HepG2 (cell line): ENCODE measurements around the gene TBATA. TPM values are rescaled to one million over a fixed set of nuclear protein-coding genes. Genes with fewer than 3 reads are reported as not detected.

Source experiments
- ATAC-seq: fragments of 200-7000 bp; cut with Tn5 transposase; 3 replicates; pipeline ENCODE4 v1.9.1; 2020; ENCODE audit warnings: mild to moderate bottlenecking, moderate library complexity
- BruUV-seq: library from RNA; stranded (reverse); fragments of 400-500 nt; replicated peaks from 2 replicates; lab custom pipeline; 2021; lab: Mats Ljungman, UMichigan
- CTCF ChIA-PET: fragments of 300-600 bp; formaldehyde crosslinking; extraction: SDS; loops from one replicate; lab custom pipeline; 2021; ENCODE audit warnings: low total read pairs, inconsistent platforms, low intra/inter-chr PET ratio; lab: Yijun Ruan, JAX
- POLR2A ChIA-PET: fragments of 350-600 bp; sonication (Branson Sonifier 250); formaldehyde crosslinking; loops from one replicate; lab custom pipeline; 2020; ENCODE audit warnings: antibody characterized with exemption, inconsistent platforms; lab: Yijun Ruan, JAX
- DNase-seq: peaks from one replicate; pipeline ENCODE4 v3.0.0-alpha.2; 2015; ENCODE audit warnings: low spot score
- FAIRE-seq: peaks from 3 replicates; lab custom pipeline; 2011; peaks lifted over from hg19 to GRCh38; lab: Jason Lieb, UNC
- H2AFZ ChIP-seq: one replicate; pipeline ENCODE4 v1.6.1; 2011; ENCODE audit warnings: low read length, inconsistent platforms
- H3K27ac ChIP-seq: fragments of 300-600 bp; 3 replicates; pipeline ENCODE4 v1.8.0; 2011; ENCODE audit warnings: mixed run types, mild to moderate bottlenecking, mixed read lengths, low read length, inconsistent platforms; ENCODE audit not compliant: insufficient read depth; ENCODE audit errors: extremely low read length
- H3K27me3 ChIP-seq, 2 experiments: fragments of 200-600 bp in 1 of 2; 2 replicates in 1 of 2; 3 replicates in 1 of 2; pipeline versions ENCODE4 v1.6.0 to v1.8.0; 2011; ENCODE audit warnings: low read length in 2 of 2, mild to moderate bottlenecking in 2 of 2, moderate library complexity in 2 of 2, inconsistent platforms in 1 of 2; ENCODE audit not compliant: insufficient read depth in 2 of 2, control insufficient read depth in 1 of 2
- H3K36me3 ChIP-seq, 2 experiments: fragments of 200-600 bp in 1 of 2; replicated peaks in 1 of 2; 2 replicates in 1 of 2; 3 replicates in 1 of 2; pipeline versions ENCODE4 v1.5.1 to v1.8.0; 2011; ENCODE audit warnings: low read length in 2 of 2, inconsistent platforms in 1 of 2; ENCODE audit not compliant: insufficient read depth in 2 of 2, control insufficient read depth in 1 of 2
- H3K4me1 ChIP-seq: 2 replicates; pipeline ENCODE4 v1.5.1; 2012; ENCODE audit warnings: low read length, inconsistent platforms; ENCODE audit not compliant: insufficient read depth
- H3K4me2 ChIP-seq: 2 replicates; pipeline ENCODE4 v1.6.0; 2011; ENCODE audit warnings: low read depth, low read length, inconsistent platforms
- H3K4me3 ChIP-seq, 3 experiments: fragments of 200-600 bp in 1 of 3; sonication (generic), shearing (Covaris generic) in 1 of 3; replicated peaks in 1 of 3; 2 replicates each; pipeline ENCODE4 v1.5.1; 2011 to 2016; ENCODE audit warnings: low read length in 3 of 3, inconsistent platforms in 2 of 3, low read depth in 2 of 3, mild to moderate bottlenecking in 2 of 3, control low read depth in 1 of 3, mixed read lengths in 1 of 3; ENCODE audit not compliant: insufficient read depth in 1 of 3
- H3K79me2 ChIP-seq: one replicate; pipeline ENCODE4 v1.6.1; 2011; ENCODE audit warnings: low read length, inconsistent platforms; ENCODE audit not compliant: insufficient read depth
- H3K9ac ChIP-seq: 2 replicates; pipeline ENCODE4 v1.6.0; 2011; ENCODE audit warnings: mild to moderate bottlenecking, low read depth, low read length, inconsistent platforms; ENCODE audit not compliant: insufficient read depth
- H3K9me3 ChIP-seq: 2 replicates; pipeline ENCODE4 v1.5.1; 2012; ENCODE audit warnings: mild to moderate bottlenecking, low read length
- H4K20me1 ChIP-seq: 2 replicates; pipeline ENCODE4 v1.6.0; 2011; ENCODE audit warnings: inconsistent platforms, mild to moderate bottlenecking, low read length, moderate library complexity; ENCODE audit not compliant: insufficient read depth
- DMTF1 ChIP-seq: sonication (generic); formaldehyde crosslinking; IDR thresholded peaks from 2 replicates; pipeline ENCODE4 v1.4.0; 2020; ENCODE audit warnings: mild to moderate bottlenecking, missing genetic modification reagents
- KIAA2018 ChIP-seq: sonication (generic); formaldehyde crosslinking; IDR thresholded peaks from 2 replicates; pipeline ENCODE4 v1.5.0; 2020; ENCODE audit warnings: mild to moderate bottlenecking, missing genetic modification reagents, borderline replicate concordance
- RBAK ChIP-seq: sonication (generic); formaldehyde crosslinking; IDR thresholded peaks from 2 replicates; pipeline ENCODE4 v1.5.1; 2020; ENCODE audit warnings: mild to moderate bottlenecking, missing genetic modification reagents
- SIX1 ChIP-seq: sonication (generic); formaldehyde crosslinking; IDR thresholded peaks from 2 replicates; pipeline ENCODE4 v1.4.0; 2020; ENCODE audit warnings: missing genetic modification reagents, borderline replicate concordance
- STAG1 ChIP-seq: sonication (generic); formaldehyde crosslinking; IDR thresholded peaks from 2 replicates; pipeline ENCODE4 v1.4.0; 2020; ENCODE audit warnings: missing genetic modification reagents
- TERF1 ChIP-seq: sonication (generic); formaldehyde crosslinking; IDR thresholded peaks from 2 replicates; pipeline ENCODE4 v1.8.0; 2022; ENCODE audit warnings: mild to moderate bottlenecking, missing genetic modification reagents, moderate library complexity
- ZFP36L1 ChIP-seq: sonication (generic); formaldehyde crosslinking; IDR thresholded peaks from 2 replicates; pipeline ENCODE4 v1.8.0; 2022; ENCODE audit warnings: mild to moderate bottlenecking, missing genetic modification reagents, moderate library complexity
- ZNF232 ChIP-seq: sonication (generic); formaldehyde crosslinking; IDR thresholded peaks from 2 replicates; pipeline ENCODE4 v1.4.0; 2020; ENCODE audit warnings: missing genetic modification reagents, borderline replicate concordance
- ZNF3 ChIP-seq: IDR thresholded peaks from 2 replicates; pipeline ENCODE4 v1.7.0; 2017; ENCODE audit warnings: inconsistent platforms
- WGBS: methylation state at CpG from one replicate; pipeline ENCODE4 v1.1.6; 2017; ENCODE audit warnings: low lambda C conversion rate; 5-methylcytosine and 5-hydroxymethylcytosine counted together
- in situ Hi-C: cut with HindIII; loops from 2 replicates; pipeline ENCODE4 v1.10.0; 2017; ENCODE audit warnings: low pct_unique_long_range_greater_than_20kb; ENCODE audit not compliant: extremely low pct_ligation_motif_present
- intact Hi-C: fragments of 100-400 bp; cut with micrococcal nuclease; formaldehyde crosslinking; loops from one replicate; pipeline ENCODE4 v1.10.0; 2022; ENCODE audit not compliant: unreplicated experiment
- polyA plus RNA-seq, 8 experiments: library from polyadenylated mRNA; depleted of rRNA in 3 of 8; stranded (reverse) in 7 of 8; unstranded in 1 of 8; fragments of >200 nt; fragmentation: Illumina TruSeq in 4 of 8; extraction: Trizol in 4 of 8; gene quantifications; 2 replicates each; pipeline versions ENCODE4 v1.2.1 to v1.2.3, GENCODE V29; 2011 to 2016; ENCODE audit warnings: low read depth in 4 of 8, missing spikeins in 1 of 8, mixed read lengths in 1 of 8; ENCODE audit not compliant: insufficient read depth in 1 of 8
- total RNA-seq, 5 experiments: library from RNA; depleted of rRNA; stranded (reverse); fragments of >200 nt; fragmentation: Illumina TruSeq; extraction: Trizol; gene quantifications; 2 replicates each; pipeline ENCODE4 v1.2.3, GENCODE V29; 2016; ENCODE audit warnings: low read depth in 1 of 5

Gene TBATA
- total and polyA plus RNA-seq, 2 of the 13 experiments (the other 11 are each of a cell fraction or from before 2014, with no cell fraction given): not detected

GRCh38 chr10:70751356-70751755 is 33.8 kb downstream of the TBATA start (continued):
- TF ChIP-seq ZNF3 (CRISPR knock-in tag) (no peak), TERF1 (CRISPR knock-in tag) (no peak), RBAK (CRISPR knock-in tag) (no peak)

- Histone ChIP-seq H3K27ac (no peak overlapping the region), H3K27me3 (peaks cover 1 to 4% of the 10 kb centered on the region in 2 experiments; a peak in 2 of 5 replicates), H2AFZ (no peak overlapping the region), H4K20me1 (no peaks in the 10 kb centered on the region), H3K4me1 (no peaks in the 10 kb centered on the region), H3K9ac (no peak overlapping the region), H3K79me2 (no peaks in the 10 kb centered on the region), H3K4me3 (no peak overlapping the region), H3K4me2 (no peak overlapping the region), H3K9me3 (no peaks in the 10 kb centered on the region), H3K36me3 (no peaks in the 10 kb centered on the region)
- no TSS peak for BruUV-seq
- POLR2A ChIA-PET: no interaction called here
- TF ChIP-seq ZFP36L1 (no peak), DMTF1 (no peak), KIAA2018 (CRISPR knock-in tag) (no peak), STAG1 (CRISPR knock-in tag) (no peak), SIX1 (CRISPR knock-in tag) (no peak), ZNF232 (CRISPR knock-in tag) (no peak)
- no peak for DNase-seq
- intact Hi-C loops: no loop called here
- CTCF ChIA-PET: no interaction called here
- no peak for ATAC-seq
- no CpG with 5 or more reads among the region's 3 CpGs for WGBS
- in situ Hi-C loops: no loop called here
- no peak for FAIRE-seq
Measured at GRCh38 chr10:70750156-70750703, 34.9 kb downstream of the TBATA start.
